Testis (tissue), 3 donors: ENCODE results near the gene SLC6A20. TPM values are rescaled to one million over a fixed set of nuclear protein-coding genes. Genes with fewer than 3 reads are reported as not detected.

Experiments used
- DNase-seq: peaks from one replicate; pipeline ENCODE4 v3.0.0-alpha.2; 2019
- H3K27ac ChIP-seq, 2 donors: fragments of 200-600 bp; sonication (generic); one replicate each; pipeline ENCODE4 v1.5.1; 2019
- H3K27me3 ChIP-seq: fragments of 200-600 bp; sonication (generic); one replicate; pipeline ENCODE4 v1.5.1; 2019
- H3K36me3 ChIP-seq: fragments of 200-600 bp; sonication (generic); one replicate; pipeline ENCODE4 v1.5.1; 2017; ENCODE audit warnings: low read depth; ENCODE audit errors: missing control alignments
- H3K4me1 ChIP-seq: fragments of 200-600 bp; sonication (generic); one replicate; pipeline ENCODE4 v1.5.1; 2019
- H3K4me3 ChIP-seq, 2 donors: fragments of 200-600 bp; sonication (generic); one replicate each; pipeline ENCODE4 v1.5.1; 2017 to 2019
- H3K9me3 ChIP-seq: fragments of 200-600 bp; sonication (generic); one replicate; pipeline ENCODE4 v1.5.1; 2017
- CTCF ChIP-seq, 3 experiments: fragments of 450-650 bp in 2 of 3; fragments of 200-600 bp in 1 of 3; sonication (generic) in 1 of 3; IDR thresholded peaks; one replicate each; pipeline ENCODE4 v1.5.1; 2016 to 2019; ENCODE audit warnings: antibody characterized with exemption in 3 of 3, mild to moderate bottlenecking in 2 of 3, moderate library complexity in 1 of 3
- POLR2A ChIP-seq: fragments of 450-650 bp; IDR thresholded peaks from one replicate; pipeline ENCODE4 v1.6.1; 2017; ENCODE audit warnings: antibody characterized with exemption, mild to moderate bottlenecking, moderate library complexity
- WGBS, 2 donors: methylation state at CpG; one replicate each; pipeline ENCODE4 v1.1.5; 2018; 5-methylcytosine and 5-hydroxymethylcytosine counted together
- intact Hi-C: fragments of 100-400 bp; cut with DNase I; formaldehyde crosslinking; loops from one replicate; pipeline ENCODE4 v1.15.1; 2023; ENCODE audit warnings: low total_unique reads
- polyA plus RNA-seq: library from polyadenylated mRNA; stranded (reverse); fragments of 350-450 nt; fragmentation: Illumina TruSeq; extraction: RNeasy Lipid Tissue Mini Kit (QIAGEN cat#74804); gene quantifications from one replicate; pipeline ENCODE4 v1.2.3, GENCODE V29; 2014; ENCODE audit warnings: low read depth, low replicate concordance; ENCODE audit not compliant: insufficient read depth
- total RNA-seq, 2 donors: library from RNA; depleted of rRNA; stranded (reverse); fragments of >200 nt; gene quantifications; one replicate each; pipeline ENCODE4 v1.2.3, GENCODE V29; 2016

The SLC6A20 gene
- total and polyA plus RNA-seq, 3 donors from 2014 or later = 0.87 to 2.3 (median 2.3) TPM

GRCh38 chr3:45779746-45780735 is 16.3 kb downstream of the SLC6A20 start:
- no peak overlapping the region for H3K4me3 ChIP-seq
- TF ChIP-seq CTCF (IDR thresholded peaks at IDR 0.05) (no peak), POLR2A (no peak)
- intact Hi-C loops = no loop called here
- no peaks in the 10 kb centered on the region for H3K36me3 ChIP-seq
- no peaks in the 10 kb centered on the region for H3K9me3 ChIP-seq
- H3K4me1 ChIP-seq = no peaks in the 10 kb centered on the region
- no peaks in the 10 kb centered on the region for H3K27me3 ChIP-seq
- no peak overlapping the region for H3K27ac ChIP-seq
- 93 to 96% methylated on average over 28 to 35 of the region's 35 CpGs for WGBS, 2 donors
- no peak for DNase-seq

GRCh38 chr3:45778761-45779201 is 17.6 kb downstream of the SLC6A20 start:
- H3K27ac ChIP-seq = no peak overlapping the region
- intact Hi-C loops = no loop called here

GRCh38 chr3:45777746-45778386 is 18.5 kb downstream of the SLC6A20 start:
- no peak overlapping the region for H3K4me3 ChIP-seq
- no peaks in the 10 kb centered on the region for H3K36me3 ChIP-seq
- intact Hi-C loops = no loop called here
- no peak for DNase-seq
- H3K27me3 ChIP-seq = no peaks in the 10 kb centered on the region
- no peak overlapping the region for H3K27ac ChIP-seq
- H3K4me1 ChIP-seq = no peaks in the 10 kb centered on the region
- TF ChIP-seq POLR2A (no peak), CTCF (IDR thresholded peaks at IDR 0.05) (no peak)
- WGBS, 2 donors = 77 to 87% methylated on average over 6 to 11 of the region's 11 CpGs
- H3K9me3 ChIP-seq = no peaks in the 10 kb centered on the region

More at GRCh38 chr3:45778761-45779201, 17.6 kb downstream of the SLC6A20 start:
- no peaks in the 10 kb centered on the region for H3K36me3 ChIP-seq
- H3K4me3 ChIP-seq = no peak overlapping the region
- no peaks in the 10 kb centered on the region for H3K9me3 ChIP-seq
- no peak for TF ChIP-seq CTCF (IDR thresholded peaks at IDR 0.05)
- no peak for TF ChIP-seq POLR2A
- DNase-seq = no peak
- H3K27me3 ChIP-seq = no peaks in the 10 kb centered on the region
- WGBS, 2 donors = 72 to 81% methylated on average over 3 of the region's 3 CpGs
- no peaks in the 10 kb centered on the region for H3K4me1 ChIP-seq

DNA sequence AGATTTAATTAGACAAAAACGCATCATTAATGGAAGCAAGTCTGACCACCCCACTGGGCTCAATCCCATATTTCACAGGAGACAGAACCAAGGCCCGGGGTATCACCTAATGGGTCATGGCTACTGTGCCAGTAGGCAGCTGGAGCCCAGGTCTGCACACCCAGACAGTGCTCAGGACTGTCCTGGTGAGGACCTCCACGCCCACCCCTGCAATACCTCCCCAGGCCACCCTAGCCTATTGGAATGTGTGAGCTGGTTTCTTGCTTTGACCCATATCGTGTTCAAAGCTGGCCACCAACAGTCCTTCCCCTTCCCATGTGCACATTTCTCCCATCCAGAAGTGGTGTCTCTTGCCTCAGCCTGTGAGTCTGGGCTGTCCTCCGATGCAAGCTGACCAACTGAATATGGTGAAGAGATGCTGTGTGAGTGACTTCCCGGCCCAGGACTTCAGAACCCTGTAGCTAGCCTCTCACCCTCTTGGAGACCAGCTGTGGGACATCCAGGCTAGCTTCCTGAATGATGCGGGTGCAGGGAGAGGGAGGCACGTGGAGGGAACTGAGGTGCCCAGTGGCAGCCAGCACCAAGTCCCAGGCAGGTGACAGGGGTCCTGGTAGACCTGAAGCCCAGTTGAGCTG is 19.1 kb downstream of the SLC6A20 start:
- no peaks in the 10 kb centered on the region for H3K9me3 ChIP-seq
- no peak overlapping the region for H3K4me3 ChIP-seq
- H3K27ac ChIP-seq = no peak overlapping the region
- TF ChIP-seq CTCF (IDR thresholded peaks at IDR 0.05) = no peak
- TF ChIP-seq POLR2A = no peak
- 78 to 86% methylated on average over 5 to 8 of the region's 8 CpGs for WGBS, 2 donors
- no peaks in the 10 kb centered on the region for H3K36me3 ChIP-seq
- no peak for DNase-seq
- H3K4me1 ChIP-seq = no peaks in the 10 kb centered on the region
- intact Hi-C loops = no loop called here
- no peaks in the 10 kb centered on the region for H3K27me3 ChIP-seq
